Measurements from ENCODE around the gene SNAP47.

- TF ChIP-seq EP300 (IDR thresholded peaks at IDR 0.05; ENCODE audit: low read depth), result no peak
- TF ChIP-seq, protein P1, sequence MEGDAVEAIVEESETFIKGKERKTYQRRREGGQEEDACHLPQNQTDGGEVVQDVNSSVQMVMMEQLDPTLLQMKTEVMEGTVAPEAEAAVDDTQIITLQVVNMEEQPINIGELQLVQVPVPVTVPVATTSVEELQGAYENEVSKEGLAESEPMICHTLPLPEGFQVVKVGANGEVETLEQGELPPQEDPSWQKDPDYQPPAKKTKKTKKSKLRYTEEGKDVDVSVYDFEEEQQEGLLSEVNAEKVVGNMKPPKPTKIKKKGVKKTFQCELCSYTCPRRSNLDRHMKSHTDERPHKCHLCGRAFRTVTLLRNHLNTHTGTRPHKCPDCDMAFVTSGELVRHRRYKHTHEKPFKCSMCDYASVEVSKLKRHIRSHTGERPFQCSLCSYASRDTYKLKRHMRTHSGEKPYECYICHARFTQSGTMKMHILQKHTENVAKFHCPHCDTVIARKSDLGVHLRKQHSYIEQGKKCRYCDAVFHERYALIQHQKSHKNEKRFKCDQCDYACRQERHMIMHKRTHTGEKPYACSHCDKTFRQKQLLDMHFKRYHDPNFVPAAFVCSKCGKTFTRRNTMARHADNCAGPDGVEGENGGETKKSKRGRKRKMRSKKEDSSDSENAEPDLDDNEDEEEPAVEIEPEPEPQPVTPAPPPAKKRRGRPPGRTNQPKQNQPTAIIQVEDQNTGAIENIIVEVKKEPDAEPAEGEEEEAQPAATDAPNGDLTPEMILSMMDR (IDR thresholded peaks at IDR 0.05), result no peak
Measured at GRCh38 chr1:227785805-227786671, 50.8 kb downstream of the SNAP47 start.
